Immature natural killer cell (primary cell): Measurements from ENCODE around the gene C3. TPM values are rescaled to one million over a fixed set of nuclear protein-coding genes. Genes with fewer than 3 reads are reported as not detected.
A peak's percentile ranks its signal among the peaks of the same experiment; 100 is the strongest.
"Not testable (repeated sequence)": the region's sequence is repeated elsewhere in the genome, so short reads cannot be mapped to it uniquely, and the experiment has no call there.

Experiments
- DNase-seq, 3 donors: peaks; one replicate each; pipeline ENCODE4 v3.0.0; 2022; ENCODE audit warnings: mixed read lengths in 1 of 3
- H3K27ac Mint-ChIP-seq, 6 donors: one replicate each; pipeline ENCODE4 v1.8.0; 2020; ENCODE audit warnings: mixed read lengths in 6 of 6, mild to moderate bottlenecking in 5 of 6, inconsistent platforms in 4 of 6, moderate library complexity in 3 of 6
- H3K27me3 Mint-ChIP-seq, 3 donors: one replicate each; pipeline ENCODE4 v1.8.0; 2020 to 2021; ENCODE audit warnings: low read depth in 3 of 3, mild to moderate bottlenecking in 3 of 3, mixed read lengths in 3 of 3, moderate library complexity in 3 of 3, inconsistent platforms in 1 of 3
- H3K36me3 Mint-ChIP-seq, 3 donors: one replicate each; pipeline ENCODE4 v1.8.0; 2020; ENCODE audit warnings: mixed read lengths in 3 of 3, inconsistent platforms in 2 of 3, mild to moderate bottlenecking in 2 of 3
- H3K4me1 Mint-ChIP-seq, 2 donors: one replicate each; pipeline ENCODE4 v1.8.0; 2020; ENCODE audit warnings: inconsistent platforms in 2 of 2, mild to moderate bottlenecking in 2 of 2, mixed read lengths in 2 of 2, moderate library complexity in 1 of 2
- H3K4me3 Mint-ChIP-seq, 5 donors: one replicate each; pipeline ENCODE4 v1.8.0; 2020; ENCODE audit warnings: mild to moderate bottlenecking in 5 of 5, mixed read lengths in 5 of 5, inconsistent platforms in 3 of 5, moderate library complexity in 3 of 5
- H3K9me3 Mint-ChIP-seq, 6 donors: one replicate each; pipeline ENCODE4 v1.8.0; 2020; ENCODE audit warnings: mild to moderate bottlenecking in 6 of 6, mixed read lengths in 6 of 6, inconsistent platforms in 4 of 6, moderate library complexity in 3 of 6
- polyA plus RNA-seq, 3 donors: library from polyadenylated mRNA; unstranded; fragments of 300-500 nt; fragmentation: Illumina TruSeq; gene quantifications; one replicate each; pipeline ENCODE4 v1.2.3, GENCODE V29; 2021

C3 gene
- polyA plus RNA-seq, 3 donors from 2014 or later: 0.09 to 0.78 TPM; not detected in 1

GRCh38 chr19:6662702-6663101 is 57.7 kb downstream of the C3 start:
- no peaks in the 10 kb centered on the region for H3K9me3 Mint-ChIP-seq
- peaks cover 0 to 5% (median 5%) of the 10 kb centered on the region in 3 donors for H3K27me3 Mint-ChIP-seq
- H3K4me3 Mint-ChIP-seq: no peak overlapping the region
- H3K27ac Mint-ChIP-seq: no peak overlapping the region
- peaks cover 28 to 29% of the 10 kb centered on the region in 2 donors for H3K4me1 Mint-ChIP-seq
- DNase-seq: no peak
- H3K36me3 Mint-ChIP-seq: peaks cover 3 to 28% (median 6%) of the 10 kb centered on the region in 3 donors

- H3K4me1 Mint-ChIP-seq: peaks cover 19 to 22% of the 10 kb centered on the region in 2 donors
- peak overlapping the region; percentile 28 to 71 (median 65) for H3K4me3 Mint-ChIP-seq
- H3K9me3 Mint-ChIP-seq, H3K27me3 Mint-ChIP-seq: not testable (repeated sequence)
- H3K27ac Mint-ChIP-seq: peak overlapping the region in 1 of 6 donors; percentile 90
- H3K36me3 Mint-ChIP-seq: peaks cover 3 to 28% (median 6%) of the 10 kb centered on the region in 3 donors
- peak; percentile 67 to 77 (median 72) for DNase-seq
Observed at GRCh38 chr19:6661509-6662244, 58.8 kb downstream of the C3 start.

- no peaks in the 10 kb centered on the region for H3K9me3 Mint-ChIP-seq
- peak overlapping the region; percentile 12 to 71 (median 65) for H3K4me3 Mint-ChIP-seq
- H3K36me3 Mint-ChIP-seq: peaks cover 3 to 28% (median 6%) of the 10 kb centered on the region in 3 donors
- peaks cover 22 to 28% of the 10 kb centered on the region in 2 donors for H3K4me1 Mint-ChIP-seq
- peaks cover 0 to 6% (median 5%) of the 10 kb centered on the region in 3 donors for H3K27me3 Mint-ChIP-seq
- H3K27ac Mint-ChIP-seq: peak overlapping the region in 3 of 6 donors; percentile 67 to 90 (median 84)
- DNase-seq: no peak
Observed at GRCh38 chr19:6660930-6661329, 59.5 kb downstream of the C3 start.

GRCh38 chr19:6656390-6656789 is 64.1 kb downstream of the C3 start:
- Mint-ChIP-seq H3K27ac (peak overlapping the region in 4 of 6 donors; percentile 0 to 60 (median 47)), H3K4me1 (peaks cover 52 to 58% of the 10 kb centered on the region in 2 donors), H3K4me3 (peak overlapping the region in 2 of 5 donors; percentile 10 to 30)
- DNase-seq, H3K27me3 Mint-ChIP-seq, H3K36me3 Mint-ChIP-seq, H3K9me3 Mint-ChIP-seq: not testable (repeated sequence)

DNA sequence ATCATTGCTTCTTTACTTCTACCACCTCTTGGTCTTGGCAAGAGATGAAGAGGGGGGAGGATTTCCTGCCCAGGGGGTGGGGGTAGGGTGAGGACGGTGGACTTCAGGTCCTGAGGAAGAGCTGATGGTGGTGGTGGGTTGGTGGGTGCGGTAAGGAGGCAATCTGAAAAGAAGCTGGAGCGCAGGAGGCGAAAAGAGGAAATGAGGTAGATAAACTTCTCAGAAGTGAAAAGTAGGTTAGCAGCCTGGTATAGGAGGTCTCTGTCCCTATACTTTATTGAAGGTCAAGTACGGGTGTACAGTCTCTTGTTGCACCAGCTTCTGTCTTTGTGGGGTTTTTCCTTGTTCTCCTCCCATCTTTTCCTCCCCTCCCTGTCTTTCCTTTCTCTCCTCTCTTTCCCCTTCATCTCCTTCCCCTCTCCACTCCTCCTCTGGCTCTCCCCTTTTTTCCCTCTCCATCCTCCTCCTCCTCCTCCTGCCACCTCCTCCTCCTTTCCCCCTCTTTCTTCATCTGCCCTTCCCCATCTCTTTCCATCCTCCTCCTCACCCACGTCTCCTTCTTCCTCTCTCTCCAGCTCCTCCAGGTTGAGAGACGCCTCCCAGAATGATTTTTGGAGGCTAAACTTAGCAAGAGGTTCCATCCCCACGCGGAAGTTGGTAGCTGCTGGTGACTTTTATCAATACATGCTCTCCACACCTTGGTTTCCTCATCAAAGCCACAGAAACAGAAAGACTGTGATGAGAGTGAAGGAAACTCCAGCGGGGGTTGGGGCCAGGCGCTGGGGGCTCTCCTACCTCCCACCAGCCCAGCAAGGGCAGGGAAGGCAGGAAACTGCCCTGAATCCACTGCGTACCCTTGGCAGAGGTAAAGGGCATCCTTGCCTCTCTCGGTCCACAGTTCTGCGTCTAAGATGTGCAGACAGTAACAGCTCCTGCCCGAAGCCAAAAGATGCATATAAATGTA is 65.8 kb downstream of the C3 start:
- Mint-ChIP-seq H3K27me3 (peaks cover 0 to 8% (median 4%) of the 10 kb centered on the region in 3 donors), H3K4me1 (peaks cover 60 to 69% of the 10 kb centered on the region in 2 donors), H3K36me3 (peaks cover 3 to 6% (median 6%) of the 10 kb centered on the region in 3 donors), H3K9me3 (no peaks in the 10 kb centered on the region), H3K4me3 (peak overlapping the region; percentile 75 to 95 (median 89)), H3K27ac (peak overlapping the region; percentile 90 to 98 (median 94))
- DNase-seq: peak; percentile 62 to 68 (median 65)

- Mint-ChIP-seq H3K27ac (peak overlapping the region; percentile 77 to 90 (median 84)), H3K4me3 (peak overlapping the region; percentile 13 to 51 (median 22)), H3K27me3 (peaks cover 0 to 8% (median 2%) of the 10 kb centered on the region in 3 donors), H3K9me3 (no peaks in the 10 kb centered on the region), H3K36me3 (no peaks in the 10 kb centered on the region), H3K4me1 (peaks cover 50 to 65% of the 10 kb centered on the region in 2 donors)
- no peak for DNase-seq
Observed at GRCh38 chr19:6652805-6653094, 67.7 kb downstream of the C3 start.

GRCh38 chr19:6651965-6652804 is 68.3 kb downstream of the C3 start:
- H3K36me3 Mint-ChIP-seq: no peaks in the 10 kb centered on the region
- no peak for DNase-seq
- peaks cover 50 to 65% of the 10 kb centered on the region in 2 donors for H3K4me1 Mint-ChIP-seq
- H3K4me3 Mint-ChIP-seq: peak overlapping the region; percentile 13 to 51 (median 22)
- H3K27ac Mint-ChIP-seq: peak overlapping the region; percentile 77 to 90 (median 84)
- H3K27me3 Mint-ChIP-seq: peaks cover 0 to 8% (median 2%) of the 10 kb centered on the region in 3 donors
- H3K9me3 Mint-ChIP-seq: no peaks in the 10 kb centered on the region

DNA sequence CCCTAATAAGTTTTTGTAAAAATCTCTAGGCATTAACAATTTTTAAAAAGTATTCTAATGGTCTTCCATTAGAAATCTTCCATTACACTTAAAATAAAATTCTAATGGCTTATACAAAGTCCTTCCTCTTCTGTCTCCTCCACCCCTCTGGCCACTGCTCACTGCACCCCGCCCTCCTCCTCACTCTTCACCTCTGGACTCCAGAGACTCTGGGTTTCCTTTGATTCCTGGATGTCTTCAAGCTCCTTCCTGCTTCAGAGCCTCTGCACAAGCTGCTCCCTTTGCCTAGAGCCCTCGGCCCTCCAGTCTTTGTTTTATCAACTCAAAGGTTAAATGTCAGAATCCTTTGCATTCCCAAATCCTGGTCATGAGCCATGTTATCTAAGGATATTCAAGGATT is 71.3 kb downstream of the C3 start:
- DNase-seq: no peak
- peak overlapping the region in 2 of 6 donors; percentile 40 to 66 for H3K27ac Mint-ChIP-seq

DNA sequence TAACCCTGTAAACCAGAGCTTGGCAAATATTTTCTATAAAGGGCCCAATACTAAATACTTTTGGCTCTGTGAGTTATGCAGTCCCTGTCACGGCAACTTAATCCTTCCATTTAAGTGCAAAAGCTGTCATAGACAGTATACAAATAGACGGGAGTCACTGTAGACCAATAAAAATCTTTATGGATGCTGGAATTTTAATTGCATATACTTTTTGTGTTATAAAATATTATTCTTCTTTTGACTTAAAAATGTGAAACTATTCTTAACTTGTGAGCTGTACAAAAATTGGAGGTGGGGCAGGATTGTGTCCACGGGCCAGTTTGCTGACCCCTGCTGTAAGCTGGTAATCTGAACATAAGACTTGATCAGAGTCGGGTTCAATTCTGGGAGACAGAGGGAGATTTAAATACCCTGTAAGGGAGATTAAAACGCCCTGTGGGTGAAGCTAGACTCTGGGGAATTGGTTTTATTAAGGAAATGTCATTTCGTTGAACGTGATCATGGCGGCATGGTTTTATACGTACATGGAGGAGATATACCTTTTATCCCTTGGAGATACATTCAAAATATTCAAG is 72.2 kb downstream of the C3 start:
- Mint-ChIP-seq H3K36me3 (no peaks in the 10 kb centered on the region), H3K27ac (no peak overlapping the region), H3K4me3 (no peak overlapping the region), H3K4me1 (peaks cover 27 to 34% of the 10 kb centered on the region in 2 donors), H3K27me3 (peaks cover 0 to 2% (median 0%) of the 10 kb centered on the region in 3 donors), H3K9me3 (no peaks in the 10 kb centered on the region)
- no peak for DNase-seq

More for the DNA sequence above, 71.3 kb downstream of the C3 start:
- Mint-ChIP-seq H3K4me1 (peaks cover 33 to 41% of the 10 kb centered on the region in 2 donors), H3K9me3 (no peaks in the 10 kb centered on the region), H3K4me3 (no peak overlapping the region), H3K27me3 (peaks cover 0 to 2% (median under 1%) of the 10 kb centered on the region in 3 donors), H3K36me3 (no peaks in the 10 kb centered on the region)

DNA sequence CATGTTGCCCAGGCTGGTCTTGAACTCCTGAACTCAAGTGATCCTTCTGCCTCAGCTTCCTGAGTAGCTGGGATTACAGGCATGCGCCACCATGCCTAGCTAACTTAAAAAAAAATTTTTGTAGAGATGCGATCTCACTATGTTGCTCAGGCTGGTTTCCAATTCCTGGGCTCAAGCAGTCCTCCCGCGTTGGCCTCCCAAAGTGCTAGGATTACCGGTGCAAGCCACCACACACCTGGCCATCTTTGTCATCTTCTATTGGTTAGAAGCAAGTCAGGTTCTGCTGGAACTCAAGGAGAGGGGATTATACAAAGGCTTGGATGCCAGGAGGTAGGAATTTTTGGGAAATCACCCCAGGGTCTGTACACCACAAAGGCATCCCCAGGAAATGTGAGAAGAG is 75.7 kb downstream of the C3 start:
- H3K27me3 Mint-ChIP-seq: peaks cover 0 to 5% (median 0%) of the 10 kb centered on the region in 3 donors
- H3K4me1 Mint-ChIP-seq: peaks cover 33 to 36% of the 10 kb centered on the region in 2 donors
- no peaks in the 10 kb centered on the region for H3K9me3 Mint-ChIP-seq
- no peak for DNase-seq
- H3K4me3 Mint-ChIP-seq: no peak overlapping the region
- no peak overlapping the region for H3K27ac Mint-ChIP-seq
- no peaks in the 10 kb centered on the region for H3K36me3 Mint-ChIP-seq

GRCh38 chr19:6640333-6640732 is 80.1 kb downstream of the C3 start:
- Mint-ChIP-seq H3K4me3 (peak overlapping the region in 2 of 5 donors; percentile 40 to 45), H3K27ac (peak overlapping the region in 5 of 6 donors; percentile 0 to 83 (median 36)), H3K4me1 (peaks cover 37 to 38% of the 10 kb centered on the region in 2 donors)
- not testable (repeated sequence) for H3K27me3 Mint-ChIP-seq, H3K9me3 Mint-ChIP-seq, DNase-seq, H3K36me3 Mint-ChIP-seq

DNA sequence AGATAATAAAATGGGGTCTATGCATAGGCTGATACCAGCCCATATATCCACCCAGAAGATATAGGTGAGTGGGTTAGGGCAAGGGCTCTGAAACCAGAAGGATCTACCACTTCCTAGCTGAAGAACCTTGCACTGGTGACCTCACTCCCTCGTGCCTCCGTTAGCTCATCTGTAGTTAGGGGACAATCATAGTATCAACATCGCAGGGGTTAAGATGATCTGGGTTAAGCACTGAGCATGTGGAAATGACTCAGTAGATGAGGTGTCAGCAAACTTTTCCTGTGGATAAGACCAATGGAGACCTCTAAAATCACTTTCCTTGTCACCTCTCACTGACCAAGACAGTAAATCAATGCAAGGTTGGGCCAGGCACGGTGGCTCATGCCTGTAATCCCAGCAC is 81.0 kb downstream of the C3 start:
- no peak for DNase-seq

GRCh38 chr19:6633456-6633813 is 87.0 kb downstream of the C3 start:
- H3K4me1 Mint-ChIP-seq: peaks cover 16 to 24% of the 10 kb centered on the region in 2 donors
- H3K9me3 Mint-ChIP-seq, H3K36me3 Mint-ChIP-seq, H3K4me3 Mint-ChIP-seq, H3K27me3 Mint-ChIP-seq, DNase-seq: not testable (repeated sequence)
- peak overlapping the region in 1 of 6 donors; percentile 72 for H3K27ac Mint-ChIP-seq

More for the DNA sequence above, 81.0 kb downstream of the C3 start:
- Mint-ChIP-seq H3K9me3 (no peaks in the 10 kb centered on the region), H3K27me3 (peaks cover 0 to 7% (median 0%) of the 10 kb centered on the region in 3 donors), H3K4me1 (peaks cover 37 to 39% of the 10 kb centered on the region in 2 donors), H3K27ac (peak overlapping the region; percentile 5 to 83 (median 46)), H3K4me3 (no peak overlapping the region), H3K36me3 (peaks cover 0 to 1% (median 0%) of the 10 kb centered on the region in 3 donors)
